Measurements from ENCODE around the gene SMCO2.

SMCO2 gene

GRCh38 chr12:27506645-27507189 lies 60.2 kb downstream of the SMCO2 start:
- no peaks in the 10 kb centered on the region for H3K36me3 ChIP-seq (ENCODE audit: control insufficient read depth in 5 of 5, insufficient read depth in 5 of 5, low read length in 5 of 5)
- H3K27ac ChIP-seq (ENCODE audit: low read depth, low read length): no peak overlapping the region

GRCh38 chr12:27508736-27509431 lies 62.3 kb downstream of the SMCO2 start:
- peaks cover 0 to 6% (median 0%) of the 10 kb centered on the region in 5 donors for H3K9me3 ChIP-seq (ENCODE audit: control insufficient read depth in 5 of 5, low read length in 5 of 5)
- H3K4me3 ChIP-seq (ENCODE audit: low read depth in 1 of 5, low read length in 5 of 5): no peak overlapping the region
- H3K36me3 ChIP-seq (ENCODE audit: control insufficient read depth in 5 of 5, insufficient read depth in 5 of 5, low read length in 5 of 5): no peaks in the 10 kb centered on the region
- H3K9ac ChIP-seq (ENCODE audit: low read length in 5 of 5): no peak overlapping the region
- H3K4me1 ChIP-seq (ENCODE audit: control insufficient read depth in 5 of 5, insufficient read depth in 5 of 5, low read length in 5 of 5): peaks cover 0 to 5% (median 0%) of the 10 kb centered on the region in 5 donors
- H3K27me3 ChIP-seq (ENCODE audit: control insufficient read depth in 5 of 5, insufficient read depth in 4 of 5, low read length in 5 of 5): no peaks in the 10 kb centered on the region
- no peak overlapping the region for H3K27ac ChIP-seq (ENCODE audit: low read depth, low read length)

More at GRCh38 chr12:27506645-27507189, 60.2 kb downstream of the SMCO2 start:
- Histone ChIP-seq H3K27me3 (ENCODE audit: control insufficient read depth in 5 of 5, insufficient read depth in 4 of 5, low read length in 5 of 5) (no peaks in the 10 kb centered on the region), H3K9ac (ENCODE audit: low read length in 5 of 5) (no peak overlapping the region), H3K4me1 (ENCODE audit: control insufficient read depth in 5 of 5, insufficient read depth in 5 of 5, low read length in 5 of 5) (peaks cover 0 to 5% (median 0%) of the 10 kb centered on the region in 5 donors), H3K4me3 (ENCODE audit: low read depth in 1 of 5, low read length in 5 of 5) (no peak overlapping the region), H3K9me3 (ENCODE audit: control insufficient read depth in 5 of 5, low read length in 5 of 5) (peaks cover 0 to 6% (median 0%) of the 10 kb centered on the region in 5 donors)

GRCh38 chr12:27511031-27511722 lies 64.6 kb downstream of the SMCO2 start:
- H3K36me3 ChIP-seq (ENCODE audit: control insufficient read depth in 5 of 5, insufficient read depth in 5 of 5, low read length in 5 of 5): no peaks in the 10 kb centered on the region
- H3K27me3 ChIP-seq (ENCODE audit: control insufficient read depth in 5 of 5, insufficient read depth in 4 of 5, low read length in 5 of 5): no peaks in the 10 kb centered on the region
- H3K9me3 ChIP-seq (ENCODE audit: control insufficient read depth in 5 of 5, low read length in 5 of 5): peaks cover 0 to 6% (median 0%) of the 10 kb centered on the region in 5 donors
- H3K4me3 ChIP-seq (ENCODE audit: low read depth in 1 of 5, low read length in 5 of 5): no peak overlapping the region
- H3K4me1 ChIP-seq (ENCODE audit: control insufficient read depth in 5 of 5, insufficient read depth in 5 of 5, low read length in 5 of 5): peaks cover 0 to 5% (median 0%) of the 10 kb centered on the region in 5 donors
- H3K27ac ChIP-seq (ENCODE audit: low read depth, low read length): no peak overlapping the region
- no peak overlapping the region for H3K9ac ChIP-seq (ENCODE audit: low read length in 5 of 5)

- H3K4me1 ChIP-seq (ENCODE audit: control insufficient read depth in 5 of 5, insufficient read depth in 5 of 5, low read length in 5 of 5): peaks cover 0 to 5% (median 0%) of the 10 kb centered on the region in 5 donors
- H3K36me3 ChIP-seq (ENCODE audit: control insufficient read depth in 5 of 5, insufficient read depth in 5 of 5, low read length in 5 of 5): no peaks in the 10 kb centered on the region
- H3K27me3 ChIP-seq (ENCODE audit: control insufficient read depth in 5 of 5, insufficient read depth in 4 of 5, low read length in 5 of 5): peaks cover 0 to 2% (median 0%) of the 10 kb centered on the region in 5 donors
- H3K4me3 ChIP-seq (ENCODE audit: low read depth in 1 of 5, low read length in 5 of 5): no peak overlapping the region
- no peak overlapping the region for H3K9ac ChIP-seq (ENCODE audit: low read length in 5 of 5)
- H3K9me3 ChIP-seq (ENCODE audit: control insufficient read depth in 5 of 5, low read length in 5 of 5): peaks cover 0 to 2% (median 0%) of the 10 kb centered on the region in 5 donors
- H3K27ac ChIP-seq (ENCODE audit: low read depth, low read length): no peak overlapping the region
Measured at GRCh38 chr12:27511723-27512045, 65.1 kb downstream of the SMCO2 start.

- Histone ChIP-seq H3K4me1 (ENCODE audit: control insufficient read depth in 5 of 5, insufficient read depth in 5 of 5, low read length in 5 of 5) (peaks cover 0 to 5% (median 0%) of the 10 kb centered on the region in 5 donors), H3K27ac (ENCODE audit: low read depth, low read length) (no peak overlapping the region), H3K27me3 (ENCODE audit: control insufficient read depth in 5 of 5, insufficient read depth in 4 of 5, low read length in 5 of 5) (peaks cover 0 to 5% (median 0%) of the 10 kb centered on the region in 5 donors), H3K4me3 (ENCODE audit: low read depth in 1 of 5, low read length in 5 of 5) (no peak overlapping the region), H3K9ac (ENCODE audit: low read length in 5 of 5) (no peak overlapping the region), H3K9me3 (ENCODE audit: control insufficient read depth in 5 of 5, low read length in 5 of 5) (no peaks in the 10 kb centered on the region), H3K36me3 (ENCODE audit: control insufficient read depth in 5 of 5, insufficient read depth in 5 of 5, low read length in 5 of 5) (no peaks in the 10 kb centered on the region)
Measured at GRCh38 chr12:27513155-27513824, 66.8 kb downstream of the SMCO2 start.

- no peak overlapping the region for H3K4me3 ChIP-seq (ENCODE audit: low read depth in 1 of 5, low read length in 5 of 5)
- no peak overlapping the region for H3K27ac ChIP-seq (ENCODE audit: low read depth, low read length)
- H3K9ac ChIP-seq (ENCODE audit: low read length in 5 of 5): no peak overlapping the region
- no peaks in the 10 kb centered on the region for H3K9me3 ChIP-seq (ENCODE audit: control insufficient read depth in 5 of 5, low read length in 5 of 5)
- H3K4me1 ChIP-seq (ENCODE audit: control insufficient read depth in 5 of 5, insufficient read depth in 5 of 5, low read length in 5 of 5): peaks cover 0 to 5% (median 0%) of the 10 kb centered on the region in 5 donors
- H3K36me3 ChIP-seq (ENCODE audit: control insufficient read depth in 5 of 5, insufficient read depth in 5 of 5, low read length in 5 of 5): no peaks in the 10 kb centered on the region
- peaks cover 0 to 5% (median 0%) of the 10 kb centered on the region in 5 donors for H3K27me3 ChIP-seq (ENCODE audit: control insufficient read depth in 5 of 5, insufficient read depth in 4 of 5, low read length in 5 of 5)
Measured at GRCh38 chr12:27515671-27516070, 69.1 kb downstream of the SMCO2 start.

GRCh38 chr12:27516625-27517024 lies 70.1 kb downstream of the SMCO2 start:
- Histone ChIP-seq H3K9me3 (ENCODE audit: control insufficient read depth in 5 of 5, low read length in 5 of 5) (no peaks in the 10 kb centered on the region), H3K4me3 (ENCODE audit: low read depth in 1 of 5, low read length in 5 of 5) (no peak overlapping the region), H3K36me3 (ENCODE audit: control insufficient read depth in 5 of 5, insufficient read depth in 5 of 5, low read length in 5 of 5) (no peaks in the 10 kb centered on the region), H3K9ac (ENCODE audit: low read length in 5 of 5) (no peak overlapping the region), H3K27me3 (ENCODE audit: control insufficient read depth in 5 of 5, insufficient read depth in 4 of 5, low read length in 5 of 5) (peaks cover 0 to 5% (median 0%) of the 10 kb centered on the region in 5 donors), H3K4me1 (ENCODE audit: control insufficient read depth in 5 of 5, insufficient read depth in 5 of 5, low read length in 5 of 5) (peaks cover 0 to 4% (median 0%) of the 10 kb centered on the region in 5 donors), H3K27ac (ENCODE audit: low read depth, low read length) (no peak overlapping the region)

- Histone ChIP-seq H3K27me3 (ENCODE audit: control insufficient read depth in 5 of 5, insufficient read depth in 4 of 5, low read length in 5 of 5) (peaks cover 0 to 5% (median 0%) of the 10 kb centered on the region in 5 donors), H3K4me1 (ENCODE audit: control insufficient read depth in 5 of 5, insufficient read depth in 5 of 5, low read length in 5 of 5) (peaks cover 0 to 4% (median 0%) of the 10 kb centered on the region in 5 donors), H3K9ac (ENCODE audit: low read length in 5 of 5) (no peak overlapping the region), H3K4me3 (ENCODE audit: low read depth in 1 of 5, low read length in 5 of 5) (no peak overlapping the region), H3K9me3 (ENCODE audit: control insufficient read depth in 5 of 5, low read length in 5 of 5) (no peaks in the 10 kb centered on the region), H3K27ac (ENCODE audit: low read depth, low read length) (no peak overlapping the region), H3K36me3 (ENCODE audit: control insufficient read depth in 5 of 5, insufficient read depth in 5 of 5, low read length in 5 of 5) (no peaks in the 10 kb centered on the region)
Measured at GRCh38 chr12:27517546-27517945, 71.0 kb downstream of the SMCO2 start.

GRCh38 chr12:27517961-27518665 lies 71.6 kb downstream of the SMCO2 start:
- H3K4me3 ChIP-seq (ENCODE audit: low read depth in 1 of 5, low read length in 5 of 5): no peak overlapping the region
- peaks cover 0 to 5% (median 0%) of the 10 kb centered on the region in 5 donors for H3K27me3 ChIP-seq (ENCODE audit: control insufficient read depth in 5 of 5, insufficient read depth in 4 of 5, low read length in 5 of 5)
- H3K36me3 ChIP-seq (ENCODE audit: control insufficient read depth in 5 of 5, insufficient read depth in 5 of 5, low read length in 5 of 5): no peaks in the 10 kb centered on the region
- no peak overlapping the region for H3K27ac ChIP-seq (ENCODE audit: low read depth, low read length)
- H3K4me1 ChIP-seq (ENCODE audit: control insufficient read depth in 5 of 5, insufficient read depth in 5 of 5, low read length in 5 of 5): peaks cover 0 to 7% (median 2%) of the 10 kb centered on the region in 5 donors
- no peaks in the 10 kb centered on the region for H3K9me3 ChIP-seq (ENCODE audit: control insufficient read depth in 5 of 5, low read length in 5 of 5)
- H3K9ac ChIP-seq (ENCODE audit: low read length in 5 of 5): no peak overlapping the region

Measured in subcutaneous abdominal adipose tissue (tissue), 5 donors.